Neural progenitor cell (in vitro differentiated cells): ENCODE measurements around the gene AURKA. TPM values are rescaled to one million over a fixed set of nuclear protein-coding genes. Genes with fewer than 3 reads are reported as not detected.

Experiments
- DNase-seq: peaks from one replicate; pipeline ENCODE4 v3.0.0-alpha.2; 2016; ENCODE audit warnings: low spot score
- H2AFZ ChIP-seq: fragments of 200-600 bp; sonication (generic); replicated peaks from 2 replicates; pipeline ENCODE4 v1.6.1; 2016; ENCODE audit warnings: antibody characterized with exemption
- H3F3A ChIP-seq: fragments of 200-600 bp; sonication (generic); 2 replicates; pipeline ENCODE4 v1.6.1; 2016; ENCODE audit warnings: antibody characterized with exemption, low read depth
- H3K27ac ChIP-seq: fragments of 200-600 bp; sonication (generic); 2 replicates; pipeline ENCODE4 v1.5.1; 2016; ENCODE audit warnings: mild to moderate bottlenecking
- H3K27me3 ChIP-seq: fragments of 200-600 bp; sonication (generic); 2 replicates; pipeline ENCODE4 v1.6.1; 2016; ENCODE audit warnings: mild to moderate bottlenecking, moderate library complexity
- H3K36me3 ChIP-seq: fragments of 200-600 bp; sonication (generic); 2 replicates; pipeline ENCODE4 v1.5.1; 2016
- H3K4me1 ChIP-seq: fragments of 200-600 bp; sonication (generic); 2 replicates; pipeline ENCODE4 v1.6.1; 2016; ENCODE audit warnings: mixed run types
- H3K4me2 ChIP-seq: fragments of 200-600 bp; sonication (generic); 2 replicates; pipeline ENCODE4 v1.6.1; 2016
- H3K4me3 ChIP-seq: fragments of 200-600 bp; sonication (generic); 2 replicates; pipeline ENCODE4 v1.5.1; 2016
- H3K79me2 ChIP-seq: fragments of 200-600 bp; sonication (generic); 2 replicates; pipeline ENCODE4 v1.6.1; 2016; ENCODE audit warnings: low read depth
- H3K9ac ChIP-seq: fragments of 200-600 bp; sonication (generic); 2 replicates; pipeline ENCODE4 v1.6.1; 2016
- H3K9me3 ChIP-seq: fragments of 200-600 bp; sonication (generic); 2 replicates; pipeline ENCODE4 v1.5.1; 2016; ENCODE audit warnings: low read depth
- H4K20me1 ChIP-seq: fragments of 200-600 bp; sonication (generic); 2 replicates; pipeline ENCODE4 v1.6.1; 2016; ENCODE audit warnings: low read depth
- H3K27ac Mint-ChIP-seq: 3 replicates; pipeline ENCODE4 v1.8.0; 2021; ENCODE audit warnings: mixed read lengths
- H3K27me3 Mint-ChIP-seq: 2 replicates; pipeline ENCODE4 v1.8.0; 2022; ENCODE audit warnings: low read depth, mild to moderate bottlenecking, inconsistent platforms, moderate library complexity, mixed read lengths; ENCODE audit not compliant: insufficient read depth
- H3K36me3 Mint-ChIP-seq: 3 replicates; pipeline ENCODE4 v1.8.0; 2021; ENCODE audit warnings: mixed read lengths
- H3K4me1 Mint-ChIP-seq: 3 replicates; pipeline ENCODE4 v1.8.0; 2021; ENCODE audit warnings: mixed read lengths
- H3K4me3 Mint-ChIP-seq: 3 replicates; pipeline ENCODE4 v1.8.0; 2021; ENCODE audit warnings: mild to moderate bottlenecking, moderate library complexity, mixed read lengths
- H3K9me3 Mint-ChIP-seq: 3 replicates; pipeline ENCODE4 v1.8.0; 2020; ENCODE audit warnings: mixed read lengths
- EZH2 ChIP-seq: fragments of 200-600 bp; sonication (generic); IDR thresholded peaks from 2 replicates; pipeline ENCODE4 v1.6.1; 2017; ENCODE audit warnings: antibody characterized with exemption, mild to moderate bottlenecking, moderate library complexity
- EZH2phosphoT487 ChIP-seq: fragments of 200-600 bp; sonication (generic); IDR thresholded peaks from 2 replicates; pipeline ENCODE4 v1.6.1; 2017; ENCODE audit warnings: antibody characterized with exemption
- total RNA-seq: library from RNA; depleted of rRNA; stranded (reverse); fragments of >200 nt; gene quantifications from 2 replicates; pipeline ENCODE4 v1.2.3, GENCODE V29; 2015; ENCODE audit warnings: low replicate concordance
- TF ChIP-seq, protein P1 (sequence below): fragments of 200-600 bp; sonication (generic); IDR thresholded peaks from 2 replicates; pipeline ENCODE4 v1.5.1; 2017; ENCODE audit warnings: antibody characterized with exemption, mild to moderate bottlenecking

The AURKA gene
- total RNA-seq, 1 donor from 2014 or later = 186 TPM

DNA sequence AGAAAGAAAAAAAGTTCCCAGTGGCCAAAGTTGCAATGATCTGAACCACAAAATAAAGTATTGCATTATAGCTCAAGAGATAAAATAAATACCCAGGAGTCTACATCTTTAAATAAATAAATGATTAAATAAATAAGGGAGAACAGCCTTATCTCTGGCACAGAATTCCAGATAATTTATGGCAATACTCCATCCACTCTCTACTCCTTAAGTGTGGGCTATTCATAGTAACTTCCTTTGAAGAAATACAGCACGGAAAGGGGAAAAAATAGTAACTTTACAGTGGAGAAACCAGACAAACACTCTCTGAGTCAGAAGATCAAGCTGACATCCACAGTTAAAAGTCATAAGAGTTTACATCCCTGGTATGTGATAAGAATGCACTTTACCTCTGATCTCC lies 11.6 kb downstream of the AURKA start:
- Histone ChIP-seq H3K36me3 (peaks cover 35% of the 10 kb centered on the region), H3K27ac (no peak overlapping the region), H3K4me3 (no peak overlapping the region), H3F3A (no peaks in the 10 kb centered on the region), H3K9me3 (no peaks in the 10 kb centered on the region), H3K4me2 (no peak overlapping the region), H3K4me1 (no peaks in the 10 kb centered on the region), H3K27me3 (no peaks in the 10 kb centered on the region), H3K79me2 (peaks cover 99% of the 10 kb centered on the region), H2AFZ (no peak overlapping the region), H3K9ac (no peak overlapping the region), H4K20me1 (peaks cover 85% of the 10 kb centered on the region)
- Mint-ChIP-seq H3K9me3 (no peaks in the 10 kb centered on the region), H3K4me3 (no peak overlapping the region), H3K27me3 (no peaks in the 10 kb centered on the region), H3K27ac (no peak overlapping the region), H3K36me3 (peaks cover 32% of the 10 kb centered on the region), H3K4me1 (no peaks in the 10 kb centered on the region)
- DNase-seq = no peak
- TF ChIP-seq, protein P1, sequence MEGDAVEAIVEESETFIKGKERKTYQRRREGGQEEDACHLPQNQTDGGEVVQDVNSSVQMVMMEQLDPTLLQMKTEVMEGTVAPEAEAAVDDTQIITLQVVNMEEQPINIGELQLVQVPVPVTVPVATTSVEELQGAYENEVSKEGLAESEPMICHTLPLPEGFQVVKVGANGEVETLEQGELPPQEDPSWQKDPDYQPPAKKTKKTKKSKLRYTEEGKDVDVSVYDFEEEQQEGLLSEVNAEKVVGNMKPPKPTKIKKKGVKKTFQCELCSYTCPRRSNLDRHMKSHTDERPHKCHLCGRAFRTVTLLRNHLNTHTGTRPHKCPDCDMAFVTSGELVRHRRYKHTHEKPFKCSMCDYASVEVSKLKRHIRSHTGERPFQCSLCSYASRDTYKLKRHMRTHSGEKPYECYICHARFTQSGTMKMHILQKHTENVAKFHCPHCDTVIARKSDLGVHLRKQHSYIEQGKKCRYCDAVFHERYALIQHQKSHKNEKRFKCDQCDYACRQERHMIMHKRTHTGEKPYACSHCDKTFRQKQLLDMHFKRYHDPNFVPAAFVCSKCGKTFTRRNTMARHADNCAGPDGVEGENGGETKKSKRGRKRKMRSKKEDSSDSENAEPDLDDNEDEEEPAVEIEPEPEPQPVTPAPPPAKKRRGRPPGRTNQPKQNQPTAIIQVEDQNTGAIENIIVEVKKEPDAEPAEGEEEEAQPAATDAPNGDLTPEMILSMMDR = no peak
- TF ChIP-seq EZH2 (no peak), EZH2phosphoT487 (no peak)

DNA sequence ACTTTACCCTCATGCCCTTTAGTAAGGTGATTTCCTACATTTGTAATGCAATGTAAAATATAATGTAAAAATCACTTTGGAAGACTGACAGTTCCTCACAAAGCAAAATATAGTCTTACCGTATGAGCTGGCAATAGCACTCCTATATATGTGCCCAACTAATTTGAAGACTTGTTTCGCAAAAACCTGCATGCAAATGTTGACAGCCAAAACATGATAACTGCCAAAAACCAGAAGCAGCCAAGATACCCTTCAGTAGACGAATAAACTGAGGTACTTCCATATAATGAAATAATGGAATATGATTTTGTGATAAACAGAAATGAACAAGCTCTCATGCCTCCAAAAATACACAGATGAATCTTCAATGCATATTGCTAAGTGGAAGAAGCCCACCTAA lies 13.6 kb downstream of the AURKA start:
- Mint-ChIP-seq H3K9me3 (no peaks in the 10 kb centered on the region), H3K4me1 (no peaks in the 10 kb centered on the region), H3K36me3 (peaks cover 28% of the 10 kb centered on the region), H3K27me3 (no peaks in the 10 kb centered on the region), H3K4me3 (no peak overlapping the region), H3K27ac (no peak overlapping the region)
- no peaks in the 10 kb centered on the region for H3F3A ChIP-seq
- no peaks in the 10 kb centered on the region for H3K4me1 ChIP-seq
- H3K36me3 ChIP-seq = peaks cover 22% of the 10 kb centered on the region
- H3K79me2 ChIP-seq = peaks cover 99% of the 10 kb centered on the region
- H4K20me1 ChIP-seq = peaks cover 87% of the 10 kb centered on the region
- no peak for DNase-seq
- H3K4me2 ChIP-seq = no peak overlapping the region
- H3K27me3 ChIP-seq = no peaks in the 10 kb centered on the region
- H3K9ac ChIP-seq = no peak overlapping the region
- H2AFZ ChIP-seq = no peak overlapping the region
- H3K4me3 ChIP-seq = no peak overlapping the region
- TF ChIP-seq EZH2phosphoT487 = no peak
- TF ChIP-seq EZH2 = no peak
- TF ChIP-seq, protein P1 = no peak
- H3K27ac ChIP-seq = no peak overlapping the region
- H3K9me3 ChIP-seq = no peaks in the 10 kb centered on the region

DNA sequence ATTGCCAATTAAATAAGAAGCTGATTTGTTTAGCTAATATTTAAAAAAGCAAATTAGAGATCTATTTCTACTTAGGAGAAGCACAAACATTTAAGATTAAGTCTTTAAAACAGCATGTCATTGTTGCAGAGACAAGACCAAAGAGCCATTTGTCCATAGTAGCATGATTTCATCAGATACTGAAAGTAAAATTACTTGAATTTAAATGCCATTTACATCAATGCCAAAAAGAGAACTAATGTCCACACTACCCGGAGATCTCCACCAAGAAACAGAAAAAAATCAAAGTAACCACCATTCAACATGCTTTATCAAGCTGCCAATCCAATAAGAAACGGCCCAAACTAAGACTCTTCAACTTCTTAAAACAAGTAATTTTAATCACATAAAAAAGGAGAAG lies 15.7 kb downstream of the AURKA start:
- Histone ChIP-seq H3K9me3 (no peaks in the 10 kb centered on the region), H3K4me3 (no peak overlapping the region), H3K4me2 (no peak overlapping the region), H4K20me1 (peaks cover 89% of the 10 kb centered on the region), H3K27ac (no peak overlapping the region), H3K36me3 (peaks cover 19% of the 10 kb centered on the region), H3K9ac (no peak overlapping the region), H3K27me3 (no peaks in the 10 kb centered on the region), H2AFZ (no peak overlapping the region), H3F3A (no peaks in the 10 kb centered on the region), H3K79me2 (peaks cover 95% of the 10 kb centered on the region), H3K4me1 (no peaks in the 10 kb centered on the region)
- DNase-seq = no peak
- H3K9me3 Mint-ChIP-seq = no peaks in the 10 kb centered on the region
- TF ChIP-seq, protein P1 = no peak
- no peak for TF ChIP-seq EZH2
- no peak for TF ChIP-seq EZH2phosphoT487
- no peaks in the 10 kb centered on the region for H3K27me3 Mint-ChIP-seq
- H3K27ac Mint-ChIP-seq = no peak overlapping the region
- H3K4me1 Mint-ChIP-seq = no peaks in the 10 kb centered on the region
- no peak overlapping the region for H3K4me3 Mint-ChIP-seq
- H3K36me3 Mint-ChIP-seq = peaks cover 28% of the 10 kb centered on the region

DNA sequence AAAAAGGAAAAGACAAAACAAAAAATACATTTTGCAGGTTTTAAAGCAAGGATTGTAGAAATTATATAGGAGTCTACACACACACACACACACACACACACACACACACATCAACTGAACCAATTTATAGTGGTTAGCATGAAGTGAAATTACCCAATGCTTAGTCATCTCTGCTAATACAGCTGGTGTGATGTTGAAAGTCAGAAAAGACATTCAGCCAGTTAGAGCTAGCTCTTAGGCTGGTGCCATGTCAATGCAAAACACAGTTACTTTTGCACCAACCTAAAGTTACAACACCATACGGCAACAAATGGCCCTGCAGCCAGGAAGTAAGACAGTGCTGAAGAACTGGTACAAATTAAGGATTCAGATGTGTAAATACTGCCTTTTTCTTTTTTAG lies 18.1 kb downstream of the AURKA start:
- H3K9me3 Mint-ChIP-seq = no peaks in the 10 kb centered on the region
- DNase-seq = no peak
- TF ChIP-seq, protein P1 = no peak
- TF ChIP-seq EZH2phosphoT487 (no peak), EZH2 (no peak)
- H3K4me1 ChIP-seq = no peaks in the 10 kb centered on the region
- peaks cover 73% of the 10 kb centered on the region for H3K79me2 ChIP-seq
- H3K4me2 ChIP-seq = no peak overlapping the region
- no peak overlapping the region for H3K4me3 Mint-ChIP-seq
- no peak overlapping the region for H3K27ac ChIP-seq
- no peaks in the 10 kb centered on the region for H3K4me1 Mint-ChIP-seq
- peaks cover 4% of the 10 kb centered on the region for H3F3A ChIP-seq
- no peak overlapping the region for H3K4me3 ChIP-seq
- H3K9me3 ChIP-seq = no peaks in the 10 kb centered on the region
- peaks cover 10% of the 10 kb centered on the region for H3K36me3 ChIP-seq
- H3K27me3 ChIP-seq = no peaks in the 10 kb centered on the region
- H3K36me3 Mint-ChIP-seq = peaks cover 29% of the 10 kb centered on the region
- peaks cover 75% of the 10 kb centered on the region for H4K20me1 ChIP-seq
- H3K27ac Mint-ChIP-seq = no peak overlapping the region
- H3K9ac ChIP-seq = no peak overlapping the region
- no peaks in the 10 kb centered on the region for H3K27me3 Mint-ChIP-seq
- H2AFZ ChIP-seq = no peak overlapping the region
